Adrenal gland (tissue), 12 donors: ENCODE results near the gene TLR7. TPM values are rescaled to one million over a fixed set of nuclear protein-coding genes. Genes with fewer than 3 reads are reported as not detected.

Experiments used
- DNase-seq, 7 donors: peaks; one replicate each; pipeline ENCODE4 v3.0.0-alpha.2; 2019 to 2020
- H3K27ac ChIP-seq, 5 donors: fragments of 200-600 bp; sonication (generic) in 4 of 5; 1 replicate in 3 of 5; 2 replicates in 2 of 5; pipeline versions ENCODE4 v1.5.1 to v1.8.0; 2016 to 2020; ENCODE audit warnings: mild to moderate bottlenecking in 1 of 5
- H3K27me3 ChIP-seq: fragments of 200-600 bp; 2 replicates; pipeline ENCODE4 v1.8.0; 2021
- H3K36me3 ChIP-seq, 2 donors: fragments of 200-600 bp; replicated peaks in 1 of 2; 1 replicate in 1 of 2; 2 replicates in 1 of 2; pipeline versions ENCODE4 v1.5.1 to v1.8.0; 2018 to 2022
- H3K4me1 ChIP-seq, 2 donors: fragments of 200-600 bp; replicated peaks in 1 of 2; 1 replicate in 1 of 2; 2 replicates in 1 of 2; pipeline versions ENCODE4 v1.5.1 to v1.8.0; 2018 to 2021
- H3K4me3 ChIP-seq, 4 donors: fragments of 200-600 bp; sonication (generic) in 3 of 4; one replicate each; pipeline ENCODE4 v1.5.1; 2016 to 2018
- H3K9me3 ChIP-seq, 3 donors: fragments of 200-600 bp; sonication (generic) in 1 of 3; replicated peaks in 1 of 3; 1 replicate in 2 of 3; 2 replicates in 1 of 3; pipeline versions ENCODE4 v1.5.1 to v1.8.0; 2016 to 2021
- CTCF ChIP-seq, 6 experiments: fragments of 450-650 bp in 4 of 6; fragments of 200-600 bp in 2 of 6; sonication (generic) in 1 of 6; IDR thresholded peaks; 1 replicate in 5 of 6; 2 replicates in 1 of 6; pipeline versions ENCODE4 v1.5.1 to v1.8.0; 2016 to 2021; ENCODE audit warnings: antibody characterized with exemption in 6 of 6, mild to moderate bottlenecking in 2 of 6, moderate library complexity in 1 of 6
- POLR2A ChIP-seq, 2 donors: fragments of 450-650 bp; IDR thresholded peaks; one replicate each; pipeline ENCODE4 v1.6.1; 2017; ENCODE audit warnings: antibody characterized with exemption in 2 of 2, mild to moderate bottlenecking in 2 of 2, moderate library complexity in 1 of 2
- WGBS, 4 donors: extraction: QIAGEN DNeasy Blood & Tissue Kit in 2 of 4; methylation state at CpG; one replicate each; pipeline versions ENCODE4 v1.1.5 to v1.1.7; 2013 to 2017; 5-methylcytosine and 5-hydroxymethylcytosine counted together
- intact Hi-C, 2 donors: fragments of 100-400 bp; cut with DNase I; formaldehyde crosslinking; loops; one replicate each; pipeline versions ENCODE4 v1.14.1 to v1.15.0; 2022 to 2023
- polyA plus RNA-seq, 3 donors: library from polyadenylated mRNA; stranded (reverse); fragments of 200-250 nt in 2 of 3; fragments of 350-450 nt in 1 of 3; fragmentation: Illumina TruSeq in 1 of 3; extraction: RNeasy Lipid Tissue Mini Kit (QIAGEN cat#74804) in 1 of 3; gene quantifications; one replicate each; pipeline ENCODE4 v1.2.3, GENCODE V29; 2013 to 2014
- total RNA-seq, 9 donors: library from RNA; depleted of rRNA in 4 of 9; stranded (reverse); fragments of >200 nt in 4 of 9; fragments of 120-200 nt in 1 of 9; fragmentation: NEBNext Ultra II Directional in 1 of 9; extraction: Animal tissue kit (Norgen Biotek cat#: 25700) in 1 of 9; gene quantifications; one replicate each; pipeline versions ENCODE4 v1.1.0 to v1.2.4, GENCODE V29; 2013 to 2023
- donor health status: healthy with polysubstance abuse.
- donor health status: Bipolar disorder and iron deficiency.
- donor health status: DM: yes; HTN: yes; CAD: no.
- donor health status: DM: no; HTN: no; CAD: no.
- donor health status: DM: no; HTN: no; CAD: no.
- donor health status: DM: yes; HTN: yes; CAD: no.

TLR7 gene
- total and polyA plus RNA-seq, 12 donors = 0.18 to 4.0 (median 2.2) TPM

DNA sequence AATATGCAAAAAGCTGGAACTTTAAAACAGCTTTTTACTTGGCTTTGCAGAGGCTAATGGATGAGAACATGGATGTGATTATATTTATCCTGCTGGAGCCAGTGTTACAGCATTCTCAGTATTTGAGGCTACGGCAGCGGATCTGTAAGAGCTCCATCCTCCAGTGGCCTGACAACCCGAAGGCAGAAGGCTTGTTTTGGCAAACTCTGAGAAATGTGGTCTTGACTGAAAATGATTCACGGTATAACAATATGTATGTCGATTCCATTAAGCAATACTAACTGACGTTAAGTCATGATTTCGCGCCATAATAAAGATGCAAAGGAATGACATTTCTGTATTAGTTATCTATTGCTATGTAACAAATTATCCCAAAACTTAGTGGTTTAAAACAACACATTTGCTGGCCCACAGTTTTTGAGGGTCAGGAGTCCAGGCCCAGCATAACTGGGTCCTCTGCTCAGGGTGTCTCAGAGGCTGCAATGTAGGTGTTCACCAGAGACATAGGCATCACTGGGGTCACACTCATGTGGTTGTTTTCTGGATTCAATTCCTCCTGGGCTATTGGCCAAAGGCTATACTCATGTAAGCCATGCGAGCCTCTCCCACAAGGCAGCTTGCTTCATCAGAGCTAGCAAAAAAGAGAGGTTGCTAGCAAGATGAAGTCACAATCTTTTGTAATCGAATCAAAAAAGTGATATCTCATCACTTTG is 55.2 kb downstream of the TLR7 start:
- no peak overlapping the region for H3K27ac ChIP-seq
- no peak overlapping the region for H3K4me3 ChIP-seq
- DNase-seq = no peak
- H3K36me3 ChIP-seq = no peaks in the 10 kb centered on the region
- TF ChIP-seq CTCF (IDR thresholded peaks at IDR 0.05) (no peak), POLR2A (IDR thresholded peaks at IDR 0.05) (no peak)
- 79 to 90% (median 84%) methylated on average over 10 of the region's 10 CpGs for WGBS, 4 donors
- intact Hi-C loops = no loop called here
- H3K27me3 ChIP-seq = peaks cover 16% of the 10 kb centered on the region
- no peaks in the 10 kb centered on the region for H3K4me1 ChIP-seq
- H3K9me3 ChIP-seq = peaks cover 0 to 4% (median 0%) of the 10 kb centered on the region in 3 donors

DNA sequence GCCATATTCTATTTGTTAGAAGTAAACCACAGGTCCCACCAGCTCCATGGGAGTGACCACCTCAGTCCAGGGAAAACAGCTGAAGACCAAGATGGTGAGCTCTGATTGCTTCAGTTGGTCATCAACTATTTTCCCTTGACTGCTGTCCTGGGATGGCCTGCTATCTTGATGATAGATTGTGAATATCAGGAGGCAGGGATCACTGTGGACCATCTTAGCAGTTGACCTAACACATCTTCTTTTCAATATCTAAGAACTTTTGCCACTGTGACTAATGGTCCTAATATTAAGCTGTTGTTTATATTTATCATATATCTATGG is 55.7 kb downstream of the TLR7 start:
- no peak for TF ChIP-seq CTCF (IDR thresholded peaks at IDR 0.05)
- TF ChIP-seq POLR2A (IDR thresholded peaks at IDR 0.05) = no peak
- Histone ChIP-seq H3K4me1 (no peaks in the 10 kb centered on the region), H3K27me3 (peaks cover 16% of the 10 kb centered on the region), H3K36me3 (no peaks in the 10 kb centered on the region), H3K4me3 (no peak overlapping the region), H3K27ac (no peak overlapping the region), H3K9me3 (peaks cover 0 to 4% (median 0%) of the 10 kb centered on the region in 3 donors)
- intact Hi-C loops = no loop called here
- DNase-seq = no peak

- TF ChIP-seq CTCF (IDR thresholded peaks at IDR 0.05) (no peak), POLR2A (IDR thresholded peaks at IDR 0.05) (no peak)
- Histone ChIP-seq H3K27me3 (peaks cover 5% of the 10 kb centered on the region), H3K27ac (no peak overlapping the region), H3K4me1 (no peaks in the 10 kb centered on the region), H3K9me3 (peaks cover 0 to 4% (median 0%) of the 10 kb centered on the region in 3 donors), H3K4me3 (no peak overlapping the region), H3K36me3 (no peaks in the 10 kb centered on the region)
- DNase-seq = no peak
- intact Hi-C loops = no loop called here
- WGBS, 4 donors = 59 to 70% (median 66%) methylated on average over 4 of the region's 4 CpGs
These were observed 62.8 kb downstream of the TLR7 start for GRCh38 chrX:12929701-12930100.

DNA sequence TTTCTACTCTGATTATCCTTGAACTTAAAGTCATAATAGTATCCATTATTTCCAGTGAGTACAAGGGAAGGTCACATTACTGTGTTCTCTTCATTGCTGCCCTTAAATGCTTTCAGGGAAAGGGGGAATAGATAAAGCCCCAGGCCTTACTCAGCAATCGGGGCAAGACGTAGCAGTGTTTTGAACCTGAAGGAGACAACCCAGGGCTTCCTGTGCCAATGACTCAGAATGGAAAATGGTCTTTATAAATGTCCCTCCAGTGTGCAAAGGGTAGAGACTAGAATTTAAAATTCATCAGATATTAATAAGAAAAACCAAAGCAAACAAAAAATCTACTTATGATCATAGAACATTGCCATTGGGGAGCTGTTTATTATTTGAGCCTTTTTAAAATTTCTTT is 63.3 kb downstream of the TLR7 start:
- TF ChIP-seq CTCF (IDR thresholded peaks at IDR 0.05) (no peak), POLR2A (IDR thresholded peaks at IDR 0.05) (no peak)
- H3K9me3 ChIP-seq = peaks cover 0 to 4% (median 0%) of the 10 kb centered on the region in 3 donors
- no peaks in the 10 kb centered on the region for H3K36me3 ChIP-seq
- 52 to 71% (median 64%) methylated on average over 2 of the region's 2 CpGs for WGBS, 4 donors
- no peak overlapping the region for H3K4me3 ChIP-seq
- no peaks in the 10 kb centered on the region for H3K4me1 ChIP-seq
- peaks cover 5% of the 10 kb centered on the region for H3K27me3 ChIP-seq
- no peak overlapping the region for H3K27ac ChIP-seq
- intact Hi-C loops = no loop called here
- no peak for DNase-seq
